ENCODE measurements around the gene PARD3B.

DNA sequence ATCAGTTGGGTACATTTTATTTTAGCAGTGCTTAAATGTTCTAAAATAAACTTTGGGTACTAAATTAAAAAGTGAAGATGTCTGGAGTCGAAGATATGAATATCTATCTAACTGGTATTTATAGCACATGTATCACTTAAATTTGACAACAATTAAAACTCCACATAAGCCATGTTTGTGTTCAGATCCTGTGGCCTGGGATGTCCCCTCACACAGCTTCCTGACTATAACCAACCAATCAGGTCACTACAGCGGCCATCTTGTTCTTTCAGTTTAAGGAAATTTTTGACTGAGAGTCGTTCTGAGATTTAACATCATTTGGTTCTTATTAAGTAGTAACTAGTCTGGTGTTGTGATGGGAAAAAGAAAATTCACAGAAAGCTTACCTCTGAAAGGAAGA is 966.4 kb downstream of the PARD3B start:
- no peak for TF ChIP-seq TARDBP (IDR thresholded peaks at IDR 0.05)
- no peak for TF ChIP-seq SP1 (IDR thresholded peaks at IDR 0.05)
- TF ChIP-seq BHLHE40 (IDR thresholded peaks at IDR 0.05; ENCODE audit: borderline replicate concordance) = no peak
- no peak for TF ChIP-seq SUZ12 (IDR thresholded peaks at IDR 0.05)
- TF ChIP-seq ELF4 (IDR thresholded peaks at IDR 0.05) = no peak
- TF ChIP-seq LEF1 (IDR thresholded peaks at IDR 0.05; ENCODE audit: borderline replicate concordance) = no peak
- no peak for TF ChIP-seq NFRKB (IDR thresholded peaks at IDR 0.05)
- no peak for TF ChIP-seq ZNF384 (IDR thresholded peaks at IDR 0.05)
- TF ChIP-seq FOXK2 (IDR thresholded peaks at IDR 0.05) = no peak
